Ureter (tissue), 1 donor: ENCODE data around the gene DRC3. TPM values are rescaled to one million over a fixed set of nuclear protein-coding genes. Genes with fewer than 3 reads are reported as not detected.

Experiments
- DNase-seq: peaks from one replicate; pipeline ENCODE4 v3.0.0-alpha.2; 2020; ENCODE audit warnings: low spot score
- total RNA-seq: library from RNA; stranded (reverse); gene quantifications from one replicate; pipeline ENCODE4 v1.2.4, GENCODE V29; 2023
- donor health status: DM: yes; HTN: yes; CAD: no.

DRC3 gene
- total RNA-seq, 1 donor from 2014 or later = 2.0 TPM

DNA sequence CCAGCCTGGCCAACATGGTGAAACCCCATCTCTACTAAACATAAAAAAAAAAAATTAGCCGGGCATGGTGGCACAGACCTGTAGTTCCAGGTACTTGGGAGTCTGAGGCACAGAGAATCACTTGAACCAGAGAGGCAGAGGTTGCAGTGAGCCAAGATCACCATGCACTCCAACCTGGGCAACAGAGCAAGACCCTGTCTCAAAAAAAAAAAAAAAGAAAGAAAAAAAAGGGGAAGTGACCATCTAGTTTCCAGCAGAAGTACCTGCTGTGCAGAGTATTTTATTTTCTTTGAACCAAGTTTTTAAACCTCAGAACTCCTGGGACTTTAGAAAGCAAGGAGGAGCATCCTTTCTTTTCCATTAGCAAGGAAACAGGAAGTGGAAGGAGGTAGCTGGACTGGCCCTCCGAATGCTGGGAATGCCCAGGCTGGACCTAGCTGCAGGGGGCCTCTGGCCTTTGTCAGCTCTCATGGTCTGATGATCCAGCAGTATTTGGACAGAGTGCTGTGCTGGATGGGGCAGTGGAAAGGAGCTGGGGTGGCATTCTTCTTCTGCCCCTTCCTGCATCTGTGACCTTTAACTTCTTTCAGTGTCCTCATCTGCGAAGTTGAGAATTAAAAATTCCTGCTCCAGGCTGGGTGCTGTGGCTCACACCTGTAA lies 73.2 kb downstream of the DRC3 start:
- DNase-seq = no peak

DNA sequence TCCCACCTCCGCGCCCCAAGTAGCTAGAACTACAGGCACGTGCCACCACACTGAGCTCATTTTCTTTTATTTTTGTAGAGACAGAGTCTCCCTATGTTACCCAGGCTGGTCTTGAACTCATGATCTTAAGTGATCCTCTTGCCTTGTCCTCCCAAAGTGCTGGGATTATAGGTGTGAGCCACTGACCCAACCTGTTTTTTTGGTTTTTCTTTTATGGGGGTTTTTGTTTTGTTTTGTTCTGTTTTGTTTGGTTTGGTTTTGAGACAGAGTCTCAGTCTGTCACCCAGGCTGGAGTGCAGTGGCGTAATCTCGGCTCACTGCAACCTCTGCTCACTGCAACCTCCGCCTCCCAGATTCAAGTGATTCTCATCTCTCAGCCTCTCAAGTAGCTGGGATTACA lies 82.9 kb downstream of the DRC3 start:
- no peak for DNase-seq

DNA sequence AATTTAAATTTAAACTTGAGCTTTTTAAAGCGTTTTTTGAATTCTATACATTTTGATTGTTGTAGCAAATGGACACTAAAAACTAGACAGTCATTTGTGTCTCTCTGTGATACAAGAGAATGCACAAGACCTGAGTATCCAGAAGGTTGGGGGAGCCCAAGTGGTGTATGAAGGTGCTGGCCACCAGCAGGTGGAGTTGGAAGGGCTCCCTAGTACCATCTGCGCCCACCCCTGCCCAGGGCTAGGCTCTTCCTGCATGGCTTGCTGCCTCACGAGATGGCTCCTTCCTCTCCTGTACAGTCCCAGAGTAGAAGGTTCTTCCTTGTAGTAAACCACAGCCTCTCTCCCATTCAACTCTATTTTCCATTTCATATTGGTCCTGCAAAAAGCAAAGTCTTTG lies 83.6 kb downstream of the DRC3 start:
- DNase-seq = no peak

DNA sequence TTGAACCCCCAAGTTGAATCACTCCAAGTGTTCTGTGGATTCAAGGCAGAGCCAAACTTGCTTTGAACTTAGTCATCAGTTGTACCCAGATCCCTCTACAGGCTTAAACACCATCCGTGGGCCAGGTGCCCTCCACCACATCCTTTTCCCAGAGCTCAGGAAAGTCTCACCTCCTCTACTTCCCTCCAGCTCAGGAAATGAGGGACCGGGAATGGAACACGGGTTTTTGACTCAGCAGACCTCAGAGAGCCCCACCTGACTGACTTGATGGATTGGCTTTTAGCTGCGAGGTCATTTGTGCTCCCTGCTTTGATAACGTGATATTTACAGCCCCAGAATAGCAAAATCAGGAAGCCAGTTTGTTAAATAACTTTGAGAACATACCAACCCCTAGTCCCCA lies 86.6 kb downstream of the DRC3 start:
- DNase-seq = no peak

DNA sequence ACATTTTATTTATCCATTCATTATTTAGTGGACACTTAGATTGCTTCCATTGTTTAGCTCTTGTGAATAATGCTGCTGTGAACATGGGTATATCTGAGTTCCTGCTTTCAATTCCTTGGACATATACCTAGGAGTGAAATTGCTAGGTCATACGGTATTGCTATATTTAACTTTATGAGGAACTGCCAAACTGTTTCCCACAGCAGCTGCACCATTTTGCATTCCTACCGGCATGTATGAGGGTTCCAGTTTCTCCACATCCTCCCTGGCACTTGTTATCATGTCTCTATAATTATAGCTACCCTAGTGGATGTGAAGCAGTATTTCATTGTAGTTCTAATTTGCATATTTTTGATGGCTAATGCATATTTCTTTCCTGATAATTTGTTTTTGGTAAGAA lies 91.4 kb downstream of the DRC3 start:
- DNase-seq = no peak

DNA sequence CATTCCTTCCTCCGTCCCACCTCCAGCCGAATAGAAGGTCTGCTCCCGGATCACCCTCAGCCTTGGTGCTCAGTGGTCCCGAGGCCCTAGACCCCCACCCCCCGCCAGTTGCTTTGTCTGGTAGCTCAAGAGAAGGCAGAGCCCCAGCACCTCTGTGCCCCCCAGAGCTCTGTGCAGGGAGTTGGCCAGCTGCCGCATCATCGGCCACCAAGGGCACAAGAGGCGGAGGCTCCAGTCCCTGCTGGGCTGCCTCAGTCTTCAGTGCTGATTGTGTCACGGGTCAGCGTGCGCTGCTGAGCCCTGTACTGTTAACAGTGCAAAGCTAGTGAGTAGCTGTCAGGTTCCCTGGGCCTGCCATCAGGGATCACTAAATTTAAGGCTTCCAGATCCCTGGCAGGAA lies 92.9 kb downstream of the DRC3 start:
- no peak for DNase-seq

Other genes starting within 250 kb of the DRC3 start
- gene SREBF1, start 135.9 kb upstream of the DRC3 start, total RNA-seq = 127 TPM
- 119 TPM for gene TOM1L2, start 462 bp upstream of the DRC3 start, total RNA-seq
- 26.1 TPM for gene ATPAF2, start 66.3 kb downstream of the DRC3 start, total RNA-seq
- gene GID4, start 66.5 kb downstream of the DRC3 start, total RNA-seq = 12.4 TPM
- 56.3 TPM for gene DRG2, start 115.1 kb downstream of the DRC3 start, total RNA-seq
- gene MYO15A, start 135.9 kb downstream of the DRC3 start, total RNA-seq = 1.8 TPM
- 87.9 TPM for gene ALKBH5, start 211.0 kb downstream of the DRC3 start, total RNA-seq